CD14-positive monocyte (primary cell): Measurements from ENCODE around the gene BCAR1. TPM values are rescaled to one million over a fixed set of nuclear protein-coding genes. Genes with fewer than 3 reads are reported as not detected.

Experiments used
- DNase-seq, 3 donors: peaks; one replicate each; pipeline ENCODE4 v3.0.0-alpha.2; 2011 to 2022
- H2AFZ ChIP-seq: 2 replicates; pipeline ENCODE4 v1.6.0; 2012; ENCODE audit warnings: mild to moderate bottlenecking, low read depth, low read length, inconsistent platforms; ENCODE audit not compliant: insufficient read depth, poor library complexity, severe bottlenecking
- H3K27ac ChIP-seq, 2 donors: 1 replicate in 1 of 2; 2 replicates in 1 of 2; pipeline ENCODE4 v1.5.1; 2012 to 2013; ENCODE audit warnings: low read length in 2 of 2, control low read depth in 1 of 2, inconsistent platforms in 1 of 2, low read depth in 1 of 2, mild to moderate bottlenecking in 1 of 2
- H3K27me3 ChIP-seq, 2 donors: one replicate each; pipeline versions ENCODE4 v1.6.0 to v1.6.1; 2011 to 2013; ENCODE audit warnings: low read length in 2 of 2; ENCODE audit not compliant: control insufficient read depth in 2 of 2, insufficient read depth in 2 of 2
- H3K36me3 ChIP-seq, 2 donors: replicated peaks in 1 of 2; 1 replicate in 1 of 2; 2 replicates in 1 of 2; pipeline versions ENCODE4 v1.5.1 to v1.6.1; 2012 to 2013; ENCODE audit warnings: low read length in 2 of 2, control low read depth in 1 of 2, inconsistent platforms in 1 of 2, mild to moderate bottlenecking in 1 of 2; ENCODE audit not compliant: insufficient read depth in 2 of 2, control insufficient read depth in 1 of 2
- H3K4me1 ChIP-seq, 2 donors: 1 replicate in 1 of 2; 2 replicates in 1 of 2; pipeline versions ENCODE4 v1.5.1 to v1.6.1; 2012 to 2013; ENCODE audit warnings: low read length in 2 of 2, control low read depth in 1 of 2, inconsistent platforms in 1 of 2, mild to moderate bottlenecking in 1 of 2, moderate library complexity in 1 of 2; ENCODE audit not compliant: insufficient read depth in 2 of 2, control insufficient read depth in 1 of 2
- H3K4me2 ChIP-seq: replicated peaks from 2 replicates; pipeline ENCODE3; 2012; ENCODE audit warnings: low read length, moderate library complexity, mild to moderate bottlenecking; ENCODE audit not compliant: poor library complexity, severe bottlenecking; ENCODE audit errors: extremely low read depth
- H3K4me3 ChIP-seq, 3 experiments: fragments of 200-600 bp in 1 of 3; sonication (generic) in 1 of 3; replicated peaks in 1 of 3; 1 replicate in 2 of 3; 2 replicates in 1 of 3; pipeline ENCODE4 v1.5.1; 2011 to 2013; ENCODE audit warnings: low read length in 3 of 3, mild to moderate bottlenecking in 3 of 3, control low read depth in 2 of 3, low read depth in 2 of 3, inconsistent platforms in 1 of 3, moderate library complexity in 1 of 3
- H3K79me2 ChIP-seq: 2 replicates; pipeline ENCODE4 v1.6.0; 2012; ENCODE audit warnings: mild to moderate bottlenecking, control low read depth, inconsistent platforms, low read length, moderate library complexity; ENCODE audit not compliant: insufficient read depth
- H3K9ac ChIP-seq: 2 replicates; pipeline ENCODE4 v1.6.0; 2017; ENCODE audit warnings: low read length, mild to moderate bottlenecking; ENCODE audit not compliant: insufficient read depth, poor library complexity, severe bottlenecking
- H3K9me3 ChIP-seq, 2 donors: replicated peaks in 1 of 2; 1 replicate in 1 of 2; 2 replicates in 1 of 2; pipeline versions ENCODE4 v1.5.1 to v1.6.1; 2012 to 2013; ENCODE audit warnings: low read length in 2 of 2, control low read depth in 1 of 2; ENCODE audit not compliant: control insufficient read depth in 1 of 2, insufficient read depth in 1 of 2
- H4K20me1 ChIP-seq: 2 replicates; pipeline ENCODE4 v1.6.0; 2012; ENCODE audit warnings: mild to moderate bottlenecking, low read length, control low read depth, moderate library complexity; ENCODE audit not compliant: insufficient read depth
- H3K27ac Mint-ChIP-seq, 7 donors: one replicate each; pipeline ENCODE4 v1.8.0; 2020; ENCODE audit warnings: mild to moderate bottlenecking in 7 of 7, mixed read lengths in 7 of 7, moderate library complexity in 6 of 7, inconsistent platforms in 2 of 7
- H3K27me3 Mint-ChIP-seq, 3 donors: one replicate each; pipeline ENCODE4 v1.8.0; 2021 to 2022; ENCODE audit warnings: low read depth in 3 of 3, mild to moderate bottlenecking in 3 of 3, mixed read lengths in 3 of 3, moderate library complexity in 3 of 3, inconsistent platforms in 1 of 3
- H3K36me3 Mint-ChIP-seq, 2 donors: one replicate each; pipeline ENCODE4 v1.8.0; 2020; ENCODE audit warnings: mixed read lengths in 2 of 2, inconsistent platforms in 1 of 2, mild to moderate bottlenecking in 1 of 2
- H3K4me1 Mint-ChIP-seq: one replicate; pipeline ENCODE4 v1.8.0; 2020; ENCODE audit warnings: mild to moderate bottlenecking, mixed read lengths
- H3K4me3 Mint-ChIP-seq, 2 donors: one replicate each; pipeline ENCODE4 v1.8.0; 2020; ENCODE audit warnings: mild to moderate bottlenecking in 2 of 2, mixed read lengths in 2 of 2, moderate library complexity in 1 of 2
- H3K9me3 Mint-ChIP-seq, 7 donors: one replicate each; pipeline ENCODE4 v1.8.0; 2020 to 2022; ENCODE audit warnings: mixed read lengths in 7 of 7, mild to moderate bottlenecking in 6 of 7, moderate library complexity in 6 of 7, inconsistent platforms in 2 of 7
- CTCF ChIP-seq: fragments of 200-600 bp; IDR thresholded peaks from one replicate; pipeline ENCODE4 v1.8.0; 2022; ENCODE audit warnings: antibody characterized with exemption, mild to moderate bottlenecking
- WGBS: methylation state at CpG from one replicate; pipeline ENCODE4 v1.1.5; 2013; ENCODE audit warnings: missing lambda C conversion rate; ENCODE audit not compliant: insufficient coverage; 5-methylcytosine and 5-hydroxymethylcytosine counted together
- intact Hi-C, 2 donors: fragments of 100-400 bp; cut with micrococcal nuclease; formaldehyde crosslinking; loops; one replicate each; pipeline versions ENCODE4 v1.15.0 to v1.15.1; 2023
- polyA plus RNA-seq, 3 donors: library from polyadenylated mRNA; depleted of rRNA in 1 of 3; unstranded in 2 of 3; stranded (reverse) in 1 of 3; fragments of 300-500 nt in 2 of 3; fragments of >200 nt in 1 of 3; fragmentation: Illumina TruSeq in 2 of 3; gene quantifications; 1 replicate in 2 of 3; 2 replicates in 1 of 3; pipeline ENCODE4 v1.2.3, GENCODE V29; 2012 to 2021

BCAR1 gene
- polyA plus RNA-seq, 3 donors, result not detected

- peaks cover 84 to 100% (median 95%) of the 10 kb centered on the region in 3 donors for H3K27me3 Mint-ChIP-seq
- H3K4me3 ChIP-seq, result no peak overlapping the region
- H4K20me1 ChIP-seq, result no peaks in the 10 kb centered on the region
- TF ChIP-seq CTCF, result no peak
- H3K4me1 ChIP-seq, result no peaks in the 10 kb centered on the region
- DNase-seq, result no peak
- peaks cover 0 to under 1% of the 10 kb centered on the region in 2 donors for H3K9me3 ChIP-seq
- intact Hi-C loops, result no loop called here
- H3K4me3 Mint-ChIP-seq, result peak overlapping the region in 1 of 2 donors; percentile 68
- H3K36me3 ChIP-seq, result no peaks in the 10 kb centered on the region
- WGBS, result 92% methylated on average over 13 of the region's 21 CpGs
- H2AFZ ChIP-seq, result no peak overlapping the region
- H3K36me3 Mint-ChIP-seq, result no peaks in the 10 kb centered on the region
- no peak overlapping the region for H3K4me2 ChIP-seq
- peaks cover 4 to 93% of the 10 kb centered on the region in 2 donors for H3K27me3 ChIP-seq
- no peak overlapping the region for H3K27ac ChIP-seq
- no peak overlapping the region for H3K9ac ChIP-seq
- peaks cover 0 to 3% (median 0%) of the 10 kb centered on the region in 7 donors for H3K9me3 Mint-ChIP-seq
- peak overlapping the region in 1 of 7 donors; percentile 72 for H3K27ac Mint-ChIP-seq
- no peaks in the 10 kb centered on the region for H3K4me1 Mint-ChIP-seq
- H3K79me2 ChIP-seq, result no peaks in the 10 kb centered on the region
Measured at GRCh38 chr16:75257886-75258806, 6.7 kb upstream of the BCAR1 start.

GRCh38 chr16:75256696-75257343 is 5.4 kb upstream of the BCAR1 start:
- H3K4me1 ChIP-seq, result no peaks in the 10 kb centered on the region
- peaks cover 0 to 14% of the 10 kb centered on the region in 2 donors for H3K9me3 ChIP-seq
- intact Hi-C loops, result no loop called here
- no peak for TF ChIP-seq CTCF
- H2AFZ ChIP-seq, result no peak overlapping the region
- H3K9me3 Mint-ChIP-seq, result peaks cover 0 to 7% (median 1%) of the 10 kb centered on the region in 7 donors
- H3K36me3 ChIP-seq, result no peaks in the 10 kb centered on the region
- H3K4me1 Mint-ChIP-seq, result no peaks in the 10 kb centered on the region
- peaks cover 7 to 93% of the 10 kb centered on the region in 2 donors for H3K27me3 ChIP-seq
- H3K27me3 Mint-ChIP-seq, result peaks cover 83 to 100% (median 95%) of the 10 kb centered on the region in 3 donors
- peak overlapping the region in 1 of 2 donors; percentile 57 for H3K4me3 Mint-ChIP-seq
- no peak overlapping the region for H3K9ac ChIP-seq
- H3K27ac Mint-ChIP-seq, result no peak overlapping the region
- no peak overlapping the region for H3K4me3 ChIP-seq
- H3K79me2 ChIP-seq, result no peaks in the 10 kb centered on the region
- H3K27ac ChIP-seq, result no peak overlapping the region
- no peak for DNase-seq
- no peak overlapping the region for H3K4me2 ChIP-seq
- no peaks in the 10 kb centered on the region for H4K20me1 ChIP-seq
- H3K36me3 Mint-ChIP-seq, result no peaks in the 10 kb centered on the region
- 50% methylated on average over 2 of the region's 14 CpGs for WGBS
